ENCODE results near the gene NUTF2.

DNA sequence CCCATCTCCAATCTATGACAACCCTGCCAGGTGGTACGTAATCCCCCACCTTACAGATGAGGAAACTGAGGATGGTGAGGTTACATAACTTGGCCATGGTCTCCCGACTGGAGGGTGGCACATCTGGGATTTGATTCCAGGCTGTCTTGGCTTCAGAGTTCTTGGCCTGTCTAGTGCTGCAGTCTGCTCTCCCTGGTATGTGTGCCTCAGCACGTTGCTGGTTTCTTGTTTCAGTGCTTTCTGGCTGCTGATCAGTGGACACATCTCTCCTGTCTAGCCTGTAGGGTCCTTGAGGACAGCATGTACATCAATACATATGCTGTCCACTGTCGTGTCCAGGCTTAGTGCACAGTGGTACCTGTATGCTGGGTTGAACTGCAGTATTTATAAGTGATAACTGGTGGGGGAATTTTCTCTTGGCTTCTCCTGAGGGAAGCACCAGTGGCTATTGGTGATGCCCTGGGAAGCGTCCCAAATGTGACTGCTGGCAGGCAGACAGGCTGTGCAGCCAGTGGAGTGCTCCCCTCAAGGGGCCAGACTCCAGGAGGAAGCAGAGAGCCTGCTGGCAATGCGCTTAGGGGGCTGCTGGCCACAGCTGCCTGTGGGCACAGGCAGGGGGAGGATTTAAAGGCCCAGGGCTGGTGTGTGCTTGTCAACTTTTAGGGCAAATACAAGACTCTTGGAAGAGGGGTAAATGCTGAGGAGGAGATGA, 70.6 kb downstream of the NUTF2 start:
- TF ChIP-seq GATA3 (IDR thresholded peaks at IDR 0.05; ENCODE audit: low read depth, low read length) (no peak), GATA2 (IDR thresholded peaks at IDR 0.05; ENCODE audit: low read depth, low read length) (no peak)
